Breast epithelium (tissue), 4 donors: ENCODE data around the gene FRMPD4. TPM values are rescaled to one million over a fixed set of nuclear protein-coding genes. Genes with fewer than 3 reads are reported as not detected.

ENCODE experiments used
- DNase-seq, 2 donors: peaks; one replicate each; pipeline ENCODE4 v3.0.0-alpha.2; 2019; ENCODE audit warnings: low spot score in 2 of 2
- H3K27ac ChIP-seq, 2 donors: fragments of 200-600 bp; sonication (generic) in 1 of 2; one replicate each; pipeline ENCODE4 v1.5.1; 2016 to 2019; ENCODE audit warnings: mild to moderate bottlenecking in 1 of 2
- H3K27me3 ChIP-seq, 2 donors: fragments of 200-600 bp; sonication (generic) in 1 of 2; one replicate each; pipeline versions ENCODE4 v1.5.1 to v1.6.0; 2017 to 2019; ENCODE audit warnings: control low read depth in 1 of 2, mild to moderate bottlenecking in 1 of 2
- H3K36me3 ChIP-seq: fragments of 200-600 bp; one replicate; pipeline ENCODE4 v1.5.1; 2019
- H3K4me1 ChIP-seq, 2 donors: fragments of 200-600 bp; sonication (generic); one replicate each; pipeline ENCODE4 v1.5.1; 2016 to 2019; ENCODE audit warnings: control low read depth in 1 of 2
- H3K4me3 ChIP-seq, 3 donors: fragments of 200-600 bp; sonication (generic); 1 replicate in 2 of 3; 2 replicates in 1 of 3; pipeline ENCODE4 v1.5.1; 2016 to 2019; ENCODE audit warnings: mild to moderate bottlenecking in 3 of 3, moderate library complexity in 2 of 3
- H3K9me3 ChIP-seq, 2 donors: fragments of 200-600 bp; sonication (generic) in 1 of 2; one replicate each; pipeline ENCODE4 v1.5.1; 2016 to 2019; ENCODE audit warnings: control low read depth in 1 of 2
- CTCF ChIP-seq, 3 donors: fragments of 450-650 bp; IDR thresholded peaks; one replicate each; pipeline ENCODE4 v1.5.1; 2016 to 2017; ENCODE audit warnings: antibody characterized with exemption in 3 of 3, mild to moderate bottlenecking in 3 of 3, moderate library complexity in 3 of 3
- POLR2A ChIP-seq: fragments of 450-650 bp; IDR thresholded peaks from one replicate; pipeline ENCODE4 v1.6.1; 2016; ENCODE audit warnings: antibody characterized with exemption, mild to moderate bottlenecking, moderate library complexity
- POLR2AphosphoS5 ChIP-seq, 3 donors: sonication (generic); formaldehyde crosslinking; IDR thresholded peaks; one replicate each; pipeline ENCODE4 v1.6.1; 2017; ENCODE audit warnings: antibody characterized with exemption in 3 of 3
- intact Hi-C: fragments of 100-400 bp; cut with DNase I; formaldehyde crosslinking; loops from one replicate; pipeline ENCODE4 v1.15.1; 2023; ENCODE audit warnings: low total_unique reads
- total RNA-seq, 3 donors: library from RNA; depleted of rRNA; stranded (reverse); fragments of >200 nt; gene quantifications; one replicate each; pipeline ENCODE4 v1.1.0, GENCODE V29; 2016

The FRMPD4 gene
- total RNA-seq, 3 donors from 2014 or later: under 0.01 TPM

- Histone ChIP-seq H3K9me3 (no peaks in the 10 kb centered on the region), H3K27me3 (peaks cover 0 to 13% of the 10 kb centered on the region in 2 donors), H3K4me1 (no peaks in the 10 kb centered on the region), H3K4me3 (no peak overlapping the region), H3K36me3 (no peaks in the 10 kb centered on the region), H3K27ac (no peak overlapping the region)
- intact Hi-C loops: no loop called here
- no peak for TF ChIP-seq POLR2AphosphoS5 (IDR thresholded peaks at IDR 0.05)
- TF ChIP-seq CTCF (IDR thresholded peaks at IDR 0.05): no peak
- no peak for TF ChIP-seq POLR2A
- DNase-seq: no peak
Observed at GRCh38 chrX:12425496-12425895, 287.2 kb downstream of the FRMPD4 start.

GRCh38 chrX:12426420-12426819 lies 288.1 kb downstream of the FRMPD4 start:
- Histone ChIP-seq H3K27me3 (peaks cover 0 to 13% of the 10 kb centered on the region in 2 donors), H3K4me1 (no peaks in the 10 kb centered on the region), H3K4me3 (no peak overlapping the region), H3K9me3 (no peaks in the 10 kb centered on the region), H3K27ac (no peak overlapping the region), H3K36me3 (no peaks in the 10 kb centered on the region)
- no peak for DNase-seq
- intact Hi-C loops: no loop called here
- TF ChIP-seq POLR2AphosphoS5 (IDR thresholded peaks at IDR 0.05) (no peak), POLR2A (no peak), CTCF (IDR thresholded peaks at IDR 0.05) (no peak)

GRCh38 chrX:12434493-12434892 lies 296.2 kb downstream of the FRMPD4 start:
- TF ChIP-seq POLR2A (no peak), POLR2AphosphoS5 (IDR thresholded peaks at IDR 0.05) (no peak), CTCF (IDR thresholded peaks at IDR 0.05) (no peak)
- no peak for DNase-seq
- intact Hi-C loops: no loop called here
- H3K9me3 ChIP-seq: no peaks in the 10 kb centered on the region
- no peaks in the 10 kb centered on the region for H3K4me1 ChIP-seq
- no peaks in the 10 kb centered on the region for H3K36me3 ChIP-seq
- H3K4me3 ChIP-seq: no peak overlapping the region
- H3K27me3 ChIP-seq: peaks cover 0 to 22% of the 10 kb centered on the region in 2 donors
- no peak overlapping the region for H3K27ac ChIP-seq

- DNase-seq: no peak
- H3K36me3 ChIP-seq: no peaks in the 10 kb centered on the region
- no peak overlapping the region for H3K27ac ChIP-seq
- no peaks in the 10 kb centered on the region for H3K4me1 ChIP-seq
- intact Hi-C loops: no loop called here
- H3K27me3 ChIP-seq: peaks cover 0 to 22% of the 10 kb centered on the region in 2 donors
- no peak for TF ChIP-seq POLR2AphosphoS5 (IDR thresholded peaks at IDR 0.05)
- no peak for TF ChIP-seq CTCF (IDR thresholded peaks at IDR 0.05)
- no peak for TF ChIP-seq POLR2A
- H3K4me3 ChIP-seq: no peak overlapping the region
- H3K9me3 ChIP-seq: no peaks in the 10 kb centered on the region
Observed at GRCh38 chrX:12439416-12439815, 301.1 kb downstream of the FRMPD4 start.

- Histone ChIP-seq H3K27ac (no peak overlapping the region), H3K4me3 (no peak overlapping the region), H3K4me1 (no peaks in the 10 kb centered on the region), H3K36me3 (no peaks in the 10 kb centered on the region), H3K27me3 (peaks cover 0 to 22% of the 10 kb centered on the region in 2 donors), H3K9me3 (no peaks in the 10 kb centered on the region)
- TF ChIP-seq POLR2A: no peak
- TF ChIP-seq POLR2AphosphoS5 (IDR thresholded peaks at IDR 0.05): no peak
- no peak for TF ChIP-seq CTCF (IDR thresholded peaks at IDR 0.05)
- intact Hi-C loops: no loop called here
- no peak for DNase-seq
Observed at GRCh38 chrX:12440246-12440645, 302.0 kb downstream of the FRMPD4 start.
